ENCODE results near the gene TYW5. TPM values are rescaled to one million over a fixed set of nuclear protein-coding genes. Genes with fewer than 3 reads are reported as not detected.
A peak's percentile ranks its signal among the peaks of the same experiment; 100 is the strongest.

TYW5 gene
- total and polyA plus RNA-seq, 7 experiments from 2014 or later: 2.7 to 13.3 (median 10.2) TPM

DNA sequence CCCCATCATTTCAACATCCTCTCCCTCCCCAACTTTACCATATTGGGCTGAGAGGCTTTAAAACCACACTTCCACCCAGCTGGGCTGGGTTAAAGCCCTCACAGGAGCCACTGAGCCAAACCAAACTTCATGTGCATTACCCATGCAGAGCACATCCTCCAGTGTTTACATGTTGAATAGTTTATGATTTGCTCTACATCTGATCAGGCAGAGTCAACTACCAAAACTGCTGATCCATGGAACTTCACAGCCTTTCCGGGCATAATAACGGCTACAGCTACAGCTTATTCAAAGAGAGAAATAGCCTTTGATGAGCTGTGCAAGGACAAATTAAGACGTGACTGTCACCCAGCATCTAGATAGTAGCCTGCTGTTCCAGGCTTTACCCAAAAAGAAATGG is 39.1 kb upstream of the TYW5 start:
- no peaks in the 10 kb centered on the region for H3K36me3 ChIP-seq (ENCODE audit: control insufficient read depth in 2 of 3, insufficient read depth in 3 of 3, low read length in 3 of 3)
- H3K4me1 ChIP-seq (ENCODE audit: control insufficient read depth in 2 of 2, insufficient read depth in 2 of 2, low read length in 2 of 2): no peaks in the 10 kb centered on the region
- ChIA-PET CTCF (no interaction called here), POLR2A (no interaction called here)
- Mint-ChIP-seq H3K4me3 (no peak overlapping the region), H3K36me3 (peaks cover 0 to 3% (median 0%) of the 10 kb centered on the region in 5 donors), H3K9me3 (no peaks in the 10 kb centered on the region), H3K4me1 (peaks cover 0 to 3% (median 0%) of the 10 kb centered on the region in 7 donors), H3K27ac (no peak overlapping the region), H3K27me3 (peaks cover 0 to 6% (median 0%) of the 10 kb centered on the region in 5 donors)
- no peaks in the 10 kb centered on the region for H3K27me3 ChIP-seq (ENCODE audit: control insufficient read depth in 2 of 2, insufficient read depth in 2 of 2, low read length in 2 of 2)
- DNase-seq (no peak), ATAC-seq (no peak)
- intact Hi-C loops (cut with micrococcal nuclease): no loop called here
- no peak overlapping the region for H3K4me3 ChIP-seq (ENCODE audit: low read length)
- no peaks in the 10 kb centered on the region for H3K9me3 ChIP-seq (ENCODE audit: control insufficient read depth in 2 of 3, low read length in 3 of 3)
- no peak overlapping the region for H3K27ac ChIP-seq (ENCODE audit: low read depth, low read length)

DNA sequence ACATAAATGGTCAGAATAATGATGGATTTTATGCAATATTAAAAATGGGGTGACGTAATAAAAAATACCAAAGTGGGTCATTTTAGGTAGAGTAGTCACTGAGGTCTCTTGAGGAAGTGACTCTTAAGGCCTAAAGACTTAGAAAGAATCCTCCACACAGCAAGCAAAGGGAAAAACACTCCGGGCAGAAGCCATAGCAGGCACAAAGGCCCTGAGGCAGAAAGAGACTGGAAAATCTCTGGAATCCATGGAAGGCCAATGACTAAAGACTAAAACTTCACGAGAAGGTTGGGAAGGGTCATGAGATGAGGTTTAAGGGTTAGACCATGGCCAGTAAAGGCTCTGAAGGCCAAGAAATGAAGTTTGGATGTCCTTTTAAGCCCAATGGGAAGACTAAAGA is 37.0 kb upstream of the TYW5 start:
- Histone ChIP-seq H3K36me3 (ENCODE audit: control insufficient read depth in 2 of 3, insufficient read depth in 3 of 3, low read length in 3 of 3) (no peaks in the 10 kb centered on the region), H3K27me3 (ENCODE audit: control insufficient read depth in 2 of 2, insufficient read depth in 2 of 2, low read length in 2 of 2) (no peaks in the 10 kb centered on the region), H3K27ac (ENCODE audit: low read depth, low read length) (no peak overlapping the region), H3K4me1 (ENCODE audit: control insufficient read depth in 2 of 2, insufficient read depth in 2 of 2, low read length in 2 of 2) (no peaks in the 10 kb centered on the region), H3K9me3 (ENCODE audit: control insufficient read depth in 2 of 3, low read length in 3 of 3) (no peaks in the 10 kb centered on the region), H3K4me3 (ENCODE audit: low read length) (no peak overlapping the region)
- H3K27me3 Mint-ChIP-seq: peaks cover 0 to 6% (median 0%) of the 10 kb centered on the region in 5 donors
- ATAC-seq: no peak
- peaks cover 0 to 3% (median 0%) of the 10 kb centered on the region in 5 donors for H3K36me3 Mint-ChIP-seq
- peaks cover 0 to 3% (median 0%) of the 10 kb centered on the region in 7 donors for H3K4me1 Mint-ChIP-seq
- no peak for DNase-seq
- ChIA-PET POLR2A (no interaction called here), CTCF (no interaction called here)
- intact Hi-C loops (cut with micrococcal nuclease): no loop called here
- no peak overlapping the region for H3K27ac Mint-ChIP-seq
- no peak overlapping the region for H3K4me3 Mint-ChIP-seq
- no peaks in the 10 kb centered on the region for H3K9me3 Mint-ChIP-seq

DNA sequence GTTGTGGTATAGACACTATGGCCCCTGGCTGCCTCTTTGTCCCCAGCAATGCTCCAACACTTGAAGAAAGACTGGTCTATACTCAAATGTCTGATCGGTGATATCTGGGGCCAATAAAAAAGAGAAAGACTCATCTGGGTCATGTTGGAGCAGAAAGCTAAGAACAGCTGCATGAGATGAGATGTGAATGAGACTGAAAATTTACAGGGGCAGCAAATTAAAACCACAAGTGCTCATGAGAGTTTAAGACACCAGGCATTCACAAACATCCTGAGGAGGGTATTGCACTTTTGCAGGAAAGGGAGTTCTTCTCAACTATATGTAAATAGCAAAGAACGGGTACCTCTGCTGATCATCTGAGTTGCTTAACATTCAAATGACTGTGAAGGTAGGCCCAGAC is 36.4 kb upstream of the TYW5 start:
- Mint-ChIP-seq H3K36me3 (peaks cover 0 to 3% (median 0%) of the 10 kb centered on the region in 5 donors), H3K4me1 (peaks cover 0 to 3% (median 0%) of the 10 kb centered on the region in 7 donors), H3K9me3 (no peaks in the 10 kb centered on the region), H3K27me3 (peaks cover 0 to 6% (median 0%) of the 10 kb centered on the region in 5 donors), H3K4me3 (no peak overlapping the region), H3K27ac (no peak overlapping the region)
- H3K4me1 ChIP-seq (ENCODE audit: control insufficient read depth in 2 of 2, insufficient read depth in 2 of 2, low read length in 2 of 2): no peaks in the 10 kb centered on the region
- no peak overlapping the region for H3K27ac ChIP-seq (ENCODE audit: low read depth, low read length)
- DNase-seq (no peak), ATAC-seq (no peak)
- intact Hi-C loops (cut with micrococcal nuclease): no loop called here
- H3K27me3 ChIP-seq (ENCODE audit: control insufficient read depth in 2 of 2, insufficient read depth in 2 of 2, low read length in 2 of 2): no peaks in the 10 kb centered on the region
- no peaks in the 10 kb centered on the region for H3K36me3 ChIP-seq (ENCODE audit: control insufficient read depth in 2 of 3, insufficient read depth in 3 of 3, low read length in 3 of 3)
- H3K4me3 ChIP-seq (ENCODE audit: low read length): no peak overlapping the region
- POLR2A ChIA-PET: no interaction called here
- no peaks in the 10 kb centered on the region for H3K9me3 ChIP-seq (ENCODE audit: control insufficient read depth in 2 of 3, low read length in 3 of 3)
- CTCF ChIA-PET: no interaction called here

DNA sequence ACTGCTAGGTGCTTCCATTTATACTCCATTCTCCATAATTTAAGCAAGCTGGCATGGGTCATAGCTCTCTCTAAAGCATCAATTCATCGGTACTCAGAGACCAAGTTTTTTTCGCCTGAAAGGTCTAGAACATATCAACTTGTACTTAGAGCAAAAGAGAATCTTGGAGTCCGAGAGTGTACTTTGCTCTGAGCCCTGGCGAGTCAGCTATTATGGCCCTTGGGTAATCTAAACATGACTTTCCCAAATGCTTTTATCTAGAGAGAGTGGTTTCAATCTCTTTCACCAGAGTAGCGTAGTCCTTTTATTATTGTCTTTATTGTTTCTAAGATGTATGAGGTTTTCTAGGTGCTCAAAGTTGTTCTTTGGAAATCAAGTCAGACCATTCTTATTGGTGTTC is 34.5 kb upstream of the TYW5 start:
- Histone ChIP-seq H3K27me3 (ENCODE audit: control insufficient read depth in 2 of 2, insufficient read depth in 2 of 2, low read length in 2 of 2) (no peaks in the 10 kb centered on the region), H3K36me3 (ENCODE audit: control insufficient read depth in 2 of 3, insufficient read depth in 3 of 3, low read length in 3 of 3) (no peaks in the 10 kb centered on the region), H3K4me1 (ENCODE audit: control insufficient read depth in 2 of 2, insufficient read depth in 2 of 2, low read length in 2 of 2) (no peaks in the 10 kb centered on the region), H3K27ac (ENCODE audit: low read depth, low read length) (no peak overlapping the region), H3K4me3 (ENCODE audit: low read length) (no peak overlapping the region), H3K9me3 (ENCODE audit: control insufficient read depth in 2 of 3, low read length in 3 of 3) (no peaks in the 10 kb centered on the region)
- Mint-ChIP-seq H3K4me1 (peaks cover 0 to 11% (median 6%) of the 10 kb centered on the region in 7 donors), H3K4me3 (no peak overlapping the region), H3K27me3 (peaks cover 0 to 4% (median 0%) of the 10 kb centered on the region in 5 donors), H3K9me3 (peaks cover 0 to 5% (median 0%) of the 10 kb centered on the region in 11 donors), H3K36me3 (no peaks in the 10 kb centered on the region), H3K27ac (no peak overlapping the region)
- POLR2A ChIA-PET: no interaction called here
- CTCF ChIA-PET: interaction anchor here (1.1 kb wide), 1 partner anchor 15 kb away, joined by 3 read pairs; no protein-coding TSS in a partner anchor
- no peak for DNase-seq
- intact Hi-C loops (cut with micrococcal nuclease): no loop called here
- no peak for ATAC-seq

DNA sequence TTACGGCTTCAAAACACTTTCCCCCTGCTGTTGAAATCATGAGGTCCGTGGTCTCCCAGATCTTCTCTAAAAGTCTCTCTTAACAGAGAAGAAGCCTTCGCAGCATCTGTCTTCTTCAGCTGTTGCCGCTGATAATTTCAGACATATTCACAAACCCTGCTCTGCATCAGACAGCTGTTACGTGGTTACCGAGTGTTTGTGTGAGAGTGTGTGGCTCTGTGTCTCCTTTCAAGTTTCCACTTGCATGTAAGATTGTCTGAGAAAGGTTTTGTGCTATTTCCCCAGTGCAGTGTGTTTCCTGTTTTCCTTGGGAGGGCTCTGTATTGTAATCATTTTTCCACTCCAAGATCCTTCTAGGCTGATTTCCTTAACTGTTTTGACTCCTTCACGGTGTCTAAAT is 32.9 kb upstream of the TYW5 start:
- ATAC-seq (peak; percentile 20), DNase-seq (peak in 1 of 9 donors; percentile 1)
- H3K9me3 ChIP-seq (ENCODE audit: control insufficient read depth in 2 of 3, low read length in 3 of 3): no peaks in the 10 kb centered on the region
- Mint-ChIP-seq H3K27me3 (peaks cover 0 to 4% (median 0%) of the 10 kb centered on the region in 5 donors), H3K27ac (no peak overlapping the region), H3K36me3 (no peaks in the 10 kb centered on the region), H3K9me3 (peaks cover 0 to 5% (median 0%) of the 10 kb centered on the region in 11 donors), H3K4me3 (no peak overlapping the region), H3K4me1 (peaks cover 0 to 11% (median 6%) of the 10 kb centered on the region in 7 donors)
- H3K27me3 ChIP-seq (ENCODE audit: control insufficient read depth in 2 of 2, insufficient read depth in 2 of 2, low read length in 2 of 2): no peaks in the 10 kb centered on the region
- no peak overlapping the region for H3K27ac ChIP-seq (ENCODE audit: low read depth, low read length)
- ChIA-PET CTCF (no interaction called here), POLR2A (no interaction called here)
- H3K4me3 ChIP-seq (ENCODE audit: low read length): no peak overlapping the region
- intact Hi-C loops (cut with micrococcal nuclease): no loop called here
- H3K36me3 ChIP-seq (ENCODE audit: control insufficient read depth in 2 of 3, insufficient read depth in 3 of 3, low read length in 3 of 3): no peaks in the 10 kb centered on the region
- H3K4me1 ChIP-seq (ENCODE audit: control insufficient read depth in 2 of 2, insufficient read depth in 2 of 2, low read length in 2 of 2): no peaks in the 10 kb centered on the region

DNA sequence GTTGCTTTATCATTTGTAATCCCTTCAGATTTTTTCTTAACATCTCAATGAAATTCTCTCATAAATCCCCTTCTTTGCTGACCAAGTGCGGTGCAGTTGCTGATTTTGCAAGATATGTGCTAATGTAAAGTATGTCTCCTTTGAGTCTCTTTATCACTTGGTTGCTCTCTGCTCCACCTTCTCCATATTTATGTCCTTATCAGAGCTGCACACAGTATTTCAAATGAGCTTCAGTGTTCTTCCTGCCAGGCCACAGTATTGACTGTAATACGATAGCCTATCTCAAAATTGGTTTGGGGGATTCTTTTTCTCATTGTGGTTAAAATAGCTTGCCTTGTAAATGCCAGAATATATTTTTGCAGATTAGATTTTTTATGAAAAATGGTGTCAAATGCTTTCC is 32.3 kb upstream of the TYW5 start:
- Histone ChIP-seq H3K4me3 (ENCODE audit: low read length) (no peak overlapping the region), H3K9me3 (ENCODE audit: control insufficient read depth in 2 of 3, low read length in 3 of 3) (no peaks in the 10 kb centered on the region), H3K27ac (ENCODE audit: low read depth, low read length) (no peak overlapping the region), H3K36me3 (ENCODE audit: control insufficient read depth in 2 of 3, insufficient read depth in 3 of 3, low read length in 3 of 3) (no peaks in the 10 kb centered on the region), H3K27me3 (ENCODE audit: control insufficient read depth in 2 of 2, insufficient read depth in 2 of 2, low read length in 2 of 2) (no peaks in the 10 kb centered on the region), H3K4me1 (ENCODE audit: control insufficient read depth in 2 of 2, insufficient read depth in 2 of 2, low read length in 2 of 2) (no peaks in the 10 kb centered on the region)
- ChIA-PET CTCF (no interaction called here), POLR2A (no interaction called here)
- Mint-ChIP-seq H3K4me1 (peaks cover 0 to 8% (median 6%) of the 10 kb centered on the region in 7 donors), H3K9me3 (peaks cover 0 to 5% (median 0%) of the 10 kb centered on the region in 11 donors), H3K36me3 (peaks cover 0 to 4% (median 0%) of the 10 kb centered on the region in 5 donors), H3K27me3 (peaks cover 0 to 1% (median 0%) of the 10 kb centered on the region in 5 donors), H3K27ac (no peak overlapping the region), H3K4me3 (no peak overlapping the region)
- intact Hi-C loops (cut with micrococcal nuclease): no loop called here
- ATAC-seq (no peak), DNase-seq (no peak)

DNA sequence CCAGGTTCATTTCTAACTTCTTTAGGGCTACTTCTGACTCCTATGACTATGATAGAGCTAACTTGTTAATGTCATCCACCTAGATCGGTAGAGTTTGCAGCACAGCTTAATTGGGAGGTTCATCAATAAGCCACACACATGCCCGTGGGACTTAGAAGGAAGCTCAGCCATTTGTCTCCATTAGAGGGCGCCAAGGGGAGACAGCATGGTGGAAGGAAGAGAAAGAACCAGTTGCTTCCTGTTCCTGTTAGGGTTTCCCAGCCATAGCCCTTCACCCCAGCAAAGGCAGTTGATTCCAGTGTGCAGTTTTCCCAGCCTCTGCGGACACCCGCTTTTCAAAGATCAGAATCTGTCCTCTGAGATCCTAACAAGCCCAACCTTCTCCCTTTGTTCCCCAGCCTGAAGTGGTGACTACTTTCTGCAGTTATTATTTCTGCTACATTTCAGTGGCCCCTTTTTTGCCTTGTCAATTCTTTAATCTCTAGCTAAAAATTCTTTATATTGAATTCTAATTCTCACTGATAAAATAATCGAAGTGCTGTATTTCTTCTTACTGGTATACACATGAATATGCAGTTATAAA is 30.4 kb upstream of the TYW5 start:
- ATAC-seq: peak; percentile 74
- H3K27ac ChIP-seq (ENCODE audit: low read depth, low read length): no peak overlapping the region
- peaks cover 0 to 5% (median 0%) of the 10 kb centered on the region in 5 donors for H3K36me3 Mint-ChIP-seq
- no peak overlapping the region for H3K4me3 Mint-ChIP-seq
- H3K4me3 ChIP-seq (ENCODE audit: low read length): no peak overlapping the region
- POLR2A ChIA-PET: interaction anchor here (1.3 kb wide), 1 partner anchor 483 kb away, joined by 4 read pairs; no protein-coding TSS in a partner anchor
- H3K4me1 ChIP-seq (ENCODE audit: control insufficient read depth in 2 of 2, insufficient read depth in 2 of 2, low read length in 2 of 2): no peaks in the 10 kb centered on the region
- peaks cover 0 to 5% (median 0%) of the 10 kb centered on the region in 11 donors for H3K9me3 Mint-ChIP-seq
- H3K27me3 Mint-ChIP-seq: no peaks in the 10 kb centered on the region
- no peaks in the 10 kb centered on the region for H3K9me3 ChIP-seq (ENCODE audit: control insufficient read depth in 2 of 3, low read length in 3 of 3)
- peak in 8 of 9 donors; percentile 28 to 53 (median 41) for DNase-seq
- CTCF ChIA-PET: interaction anchor here (0.6 to 1.1 kb wide), 2 partner anchors 13 to 21 kb away, joined by 3 read pairs; no protein-coding TSS in a partner anchor
- peak overlapping the region in 2 of 9 donors; percentile 25 to 68 for H3K27ac Mint-ChIP-seq
- no peaks in the 10 kb centered on the region for H3K27me3 ChIP-seq (ENCODE audit: control insufficient read depth in 2 of 2, insufficient read depth in 2 of 2, low read length in 2 of 2)
- intact Hi-C loops (cut with micrococcal nuclease): loop anchor here in 1 of 2 donors (1.0 kb wide), 1 partner anchor 486 kb away; no protein-coding TSS in a partner anchor
- H3K36me3 ChIP-seq (ENCODE audit: control insufficient read depth in 2 of 3, insufficient read depth in 3 of 3, low read length in 3 of 3): no peaks in the 10 kb centered on the region
- H3K4me1 Mint-ChIP-seq: peaks cover 0 to 8% (median 6%) of the 10 kb centered on the region in 7 donors
